ENCODE data around the gene RDH12. TPM values are rescaled to one million over a fixed set of nuclear protein-coding genes. Genes with fewer than 3 reads are reported as not detected.
"Not testable (repeated sequence)": the region's sequence is repeated elsewhere in the genome, so short reads cannot be mapped to it uniquely, and the experiment has no call there.

RDH12 gene
- total RNA-seq, 1 donor from 2014 or later, result 1.3 TPM

DNA sequence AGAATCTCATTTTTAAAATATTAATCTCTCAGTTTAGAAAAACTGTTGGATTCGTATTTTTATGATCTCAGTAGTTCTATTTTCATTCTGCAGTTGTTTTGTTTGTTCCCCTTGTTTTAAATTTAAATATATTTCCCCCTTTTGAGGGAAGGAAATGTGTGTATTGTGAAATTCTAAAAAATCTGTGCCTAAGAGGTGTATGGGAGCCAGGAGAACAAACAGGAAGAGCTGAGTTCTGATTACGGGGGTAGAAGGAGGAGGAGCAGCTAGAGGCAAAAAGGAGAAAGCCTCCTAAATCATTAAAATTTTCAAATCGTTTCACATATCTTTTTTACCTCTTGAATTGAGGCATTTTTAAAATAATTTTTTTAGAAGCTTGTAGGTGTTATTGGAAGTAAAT, 2.3 kb downstream of the RDH12 start:
- Histone ChIP-seq H3K4me1 (no peaks in the 10 kb centered on the region), H3K9me3 (ENCODE audit: low read depth) (peaks cover 12% of the 10 kb centered on the region), H4K20me1 (ENCODE audit: low read depth) (no peaks in the 10 kb centered on the region), H3K4me3 (no peak overlapping the region), H3K36me3 (no peaks in the 10 kb centered on the region), H3K4me2 (no peak overlapping the region), H3K27ac (no peak overlapping the region), H2AFZ (replicated peaks) (no peak overlapping the region), H3K79me2 (ENCODE audit: low read depth) (no peaks in the 10 kb centered on the region), H3K27me3 (no peaks in the 10 kb centered on the region), H3F3A (ENCODE audit: low read depth) (no peaks in the 10 kb centered on the region), H3K9ac (no peak overlapping the region)
- H3K36me3 Mint-ChIP-seq, result no peaks in the 10 kb centered on the region
- H3K9me3 Mint-ChIP-seq, result peaks cover 5% of the 10 kb centered on the region
- H3K4me3 Mint-ChIP-seq, result no peak overlapping the region
- H3K27me3 Mint-ChIP-seq (ENCODE audit: insufficient read depth, low read depth), result no peaks in the 10 kb centered on the region
- no peak for DNase-seq (ENCODE audit: low spot score)
- peaks cover 6% of the 10 kb centered on the region for H3K4me1 Mint-ChIP-seq
- H3K27ac Mint-ChIP-seq, result no peak overlapping the region
- no peak for TF ChIP-seq EZH2phosphoT487 (IDR thresholded peaks at IDR 0.05)
- no peak for TF ChIP-seq CTCF (IDR thresholded peaks at IDR 0.05)
- no peak for TF ChIP-seq EZH2 (IDR thresholded peaks at IDR 0.05)

GRCh38 chr14:67704484-67705089, 2.9 kb downstream of the RDH12 start:
- Mint-ChIP-seq H3K27ac (peak overlapping the region; percentile 58), H3K36me3 (no peaks in the 10 kb centered on the region), H3K9me3 (peaks cover 8% of the 10 kb centered on the region), H3K27me3 (ENCODE audit: insufficient read depth, low read depth) (no peaks in the 10 kb centered on the region), H3K4me3 (no peak overlapping the region), H3K4me1 (peaks cover 6% of the 10 kb centered on the region)
- no peak overlapping the region for H3K9ac ChIP-seq
- no peaks in the 10 kb centered on the region for H3K4me1 ChIP-seq
- H3K79me2 ChIP-seq (ENCODE audit: low read depth), result no peaks in the 10 kb centered on the region
- TF ChIP-seq EZH2 (IDR thresholded peaks at IDR 0.05) (no peak), CTCF (IDR thresholded peaks at IDR 0.05) (peak; percentile 76)
- H3K27me3 ChIP-seq, result no peaks in the 10 kb centered on the region
- peak overlapping the region; percentile 81 for H2AFZ ChIP-seq (replicated peaks)
- peak; percentile 74 for DNase-seq (ENCODE audit: low spot score)
- no peak overlapping the region for H3K27ac ChIP-seq
- H3K4me3 ChIP-seq, result no peak overlapping the region
- peak overlapping the region; percentile 43 for H3K4me2 ChIP-seq
- no peaks in the 10 kb centered on the region for H4K20me1 ChIP-seq (ENCODE audit: low read depth)
- H3K36me3 ChIP-seq, result no peaks in the 10 kb centered on the region
- no peaks in the 10 kb centered on the region for H3F3A ChIP-seq (ENCODE audit: low read depth)
- H3K9me3 ChIP-seq (ENCODE audit: low read depth), result peaks cover 18% of the 10 kb centered on the region

DNA sequence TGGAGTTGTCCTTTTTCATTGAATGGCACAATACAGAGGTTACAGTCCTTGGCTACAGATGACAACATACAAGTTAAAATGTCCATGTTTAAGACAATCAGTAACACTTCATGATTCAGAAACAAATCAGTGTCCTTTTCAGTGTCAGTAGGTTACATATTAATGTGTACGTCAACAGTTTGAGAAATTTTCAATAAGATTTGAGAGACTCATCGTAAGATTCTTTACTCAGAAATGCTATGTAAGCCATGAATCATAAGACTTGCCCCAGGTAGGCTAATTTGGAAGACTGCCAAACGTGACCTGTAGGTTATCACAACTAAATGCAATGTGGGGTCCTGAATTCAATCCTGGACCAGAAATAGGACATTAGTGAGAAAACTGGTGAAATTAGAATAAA, 3.5 kb downstream of the RDH12 start:
- no peak overlapping the region for H3K4me3 ChIP-seq
- Mint-ChIP-seq H3K9me3 (peaks cover 14% of the 10 kb centered on the region), H3K36me3 (no peaks in the 10 kb centered on the region), H3K27ac (no peak overlapping the region), H3K4me1 (peaks cover 6% of the 10 kb centered on the region), H3K27me3 (ENCODE audit: insufficient read depth, low read depth) (no peaks in the 10 kb centered on the region), H3K4me3 (no peak overlapping the region)
- peaks cover 24% of the 10 kb centered on the region for H3K9me3 ChIP-seq (ENCODE audit: low read depth)
- no peaks in the 10 kb centered on the region for H3K4me1 ChIP-seq
- H3K27ac ChIP-seq, result no peak overlapping the region
- no peak overlapping the region for H3K4me2 ChIP-seq
- H3K79me2 ChIP-seq (ENCODE audit: low read depth), result no peaks in the 10 kb centered on the region
- TF ChIP-seq CTCF (IDR thresholded peaks at IDR 0.05) (no peak), EZH2 (IDR thresholded peaks at IDR 0.05) (no peak), EZH2phosphoT487 (IDR thresholded peaks at IDR 0.05) (no peak)
- DNase-seq (ENCODE audit: low spot score), result no peak
- peak overlapping the region; percentile 81 for H2AFZ ChIP-seq (replicated peaks)
- H3K36me3 ChIP-seq, result no peaks in the 10 kb centered on the region
- no peak overlapping the region for H3K9ac ChIP-seq
- H3K27me3 ChIP-seq, result no peaks in the 10 kb centered on the region
- H3F3A ChIP-seq (ENCODE audit: low read depth), result no peaks in the 10 kb centered on the region
- no peaks in the 10 kb centered on the region for H4K20me1 ChIP-seq (ENCODE audit: low read depth)

DNA sequence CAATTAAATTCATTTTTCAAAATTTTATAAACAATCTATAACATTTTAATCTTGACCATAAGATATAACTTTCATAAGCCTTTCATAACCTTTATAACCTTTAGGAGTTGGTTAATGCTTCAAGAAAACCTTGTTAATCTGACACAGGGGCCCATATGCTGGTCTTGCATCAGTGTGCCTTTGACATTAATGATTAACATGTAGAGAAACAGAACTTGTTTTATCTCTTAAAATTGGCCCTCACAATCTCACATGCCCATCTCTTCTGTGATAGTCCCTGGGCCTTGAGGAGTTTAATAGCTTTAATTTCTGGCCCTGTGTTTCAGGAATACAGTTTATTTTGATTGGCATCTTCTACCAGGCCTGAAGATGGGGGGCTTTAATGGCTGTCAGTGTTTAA, 7.7 kb downstream of the RDH12 start:
- H4K20me1 ChIP-seq (ENCODE audit: low read depth); H3K27me3 Mint-ChIP-seq (ENCODE audit: insufficient read depth, low read depth); H2AFZ ChIP-seq (replicated peaks); H3F3A ChIP-seq (ENCODE audit: low read depth); H3K4me3 ChIP-seq; H3K4me1 ChIP-seq; DNase-seq (ENCODE audit: low spot score); H3K4me1 Mint-ChIP-seq; H3K4me2 ChIP-seq; H3K27me3 ChIP-seq; H3K27ac ChIP-seq; H3K9ac ChIP-seq; H3K36me3 Mint-ChIP-seq; H3K27ac Mint-ChIP-seq; H3K79me2 ChIP-seq (ENCODE audit: low read depth); H3K36me3 ChIP-seq; H3K4me3 Mint-ChIP-seq: not testable (repeated sequence)
- peaks cover 36% of the 10 kb centered on the region for H3K9me3 ChIP-seq (ENCODE audit: low read depth)
- peaks cover 27% of the 10 kb centered on the region for H3K9me3 Mint-ChIP-seq

DNA sequence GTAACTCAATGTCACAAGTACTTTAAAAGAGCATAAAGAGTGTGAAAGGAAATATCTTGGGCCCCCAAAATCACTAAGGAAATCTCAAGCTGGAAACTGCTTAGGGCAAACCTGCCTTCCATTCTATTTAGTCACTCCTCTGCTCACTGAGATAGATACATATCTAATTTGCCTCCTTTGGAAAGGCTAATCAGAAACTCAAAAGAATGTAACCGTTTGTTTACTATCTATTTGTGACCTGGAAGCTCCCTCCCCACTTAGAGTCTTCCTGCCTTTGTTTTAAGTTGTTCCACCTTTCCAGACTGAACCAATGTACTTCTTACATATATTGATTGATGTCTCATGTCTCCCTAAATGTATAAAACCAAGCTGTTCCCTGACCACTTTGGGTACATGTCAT, 8.1 kb downstream of the RDH12 start:
- not testable (repeated sequence) for H3F3A ChIP-seq (ENCODE audit: low read depth); DNase-seq (ENCODE audit: low spot score); H3K27me3 Mint-ChIP-seq (ENCODE audit: insufficient read depth, low read depth); H3K27ac Mint-ChIP-seq; H2AFZ ChIP-seq (replicated peaks); H3K36me3 Mint-ChIP-seq; H3K4me2 ChIP-seq; H3K4me3 ChIP-seq; H3K27me3 ChIP-seq; H3K4me3 Mint-ChIP-seq; H3K4me1 ChIP-seq; H4K20me1 ChIP-seq (ENCODE audit: low read depth); H3K9ac ChIP-seq; H3K36me3 ChIP-seq; H3K79me2 ChIP-seq (ENCODE audit: low read depth); H3K4me1 Mint-ChIP-seq; H3K27ac ChIP-seq
- H3K9me3 Mint-ChIP-seq, result peaks cover 27% of the 10 kb centered on the region
- H3K9me3 ChIP-seq (ENCODE audit: low read depth), result peaks cover 36% of the 10 kb centered on the region

All from neural progenitor cell (in vitro differentiated cells).